Uterus (tissue), 2 donors: ENCODE data around the gene KCNMA1.

ENCODE experiments used
- POLR2A ChIP-seq, 2 donors: fragments of 450-650 bp; IDR thresholded peaks; one replicate each; pipeline ENCODE4 v1.6.1; 2016; ENCODE audit warnings: antibody characterized with exemption in 2 of 2, mild to moderate bottlenecking in 1 of 2, moderate library complexity in 1 of 2
- TF ChIP-seq, protein P1 (sequence below), 4 experiments: fragments of 200-600 bp in 2 of 4; fragments of 450-650 bp in 2 of 4; sonication (generic) in 2 of 4; IDR thresholded peaks; one replicate each; pipeline ENCODE4 v1.5.1; 2016 to 2019; ENCODE audit warnings: antibody characterized with exemption in 4 of 4, mild to moderate bottlenecking in 2 of 4, moderate library complexity in 1 of 4

DNA sequence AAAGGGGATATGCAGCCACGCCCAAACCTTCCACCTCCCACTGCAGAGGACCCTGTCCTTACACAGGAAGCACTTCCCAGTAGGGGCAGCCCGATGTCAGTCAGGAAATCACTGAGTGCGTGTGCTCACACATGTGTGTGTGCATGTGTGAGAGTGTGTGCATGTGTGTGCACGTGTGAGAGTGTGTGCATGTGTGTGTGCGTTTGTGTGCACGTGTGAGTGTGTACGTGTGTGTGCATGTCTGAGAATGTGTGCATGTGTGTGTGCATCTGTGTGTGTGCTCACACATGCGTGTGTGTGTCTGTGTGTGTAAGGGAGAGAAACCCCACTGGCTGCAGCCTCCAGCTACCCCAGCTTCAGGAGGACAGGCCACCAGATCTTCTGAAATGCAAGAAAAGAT, 229.3 kb downstream of the KCNMA1 start:
- TF ChIP-seq, protein P1, sequence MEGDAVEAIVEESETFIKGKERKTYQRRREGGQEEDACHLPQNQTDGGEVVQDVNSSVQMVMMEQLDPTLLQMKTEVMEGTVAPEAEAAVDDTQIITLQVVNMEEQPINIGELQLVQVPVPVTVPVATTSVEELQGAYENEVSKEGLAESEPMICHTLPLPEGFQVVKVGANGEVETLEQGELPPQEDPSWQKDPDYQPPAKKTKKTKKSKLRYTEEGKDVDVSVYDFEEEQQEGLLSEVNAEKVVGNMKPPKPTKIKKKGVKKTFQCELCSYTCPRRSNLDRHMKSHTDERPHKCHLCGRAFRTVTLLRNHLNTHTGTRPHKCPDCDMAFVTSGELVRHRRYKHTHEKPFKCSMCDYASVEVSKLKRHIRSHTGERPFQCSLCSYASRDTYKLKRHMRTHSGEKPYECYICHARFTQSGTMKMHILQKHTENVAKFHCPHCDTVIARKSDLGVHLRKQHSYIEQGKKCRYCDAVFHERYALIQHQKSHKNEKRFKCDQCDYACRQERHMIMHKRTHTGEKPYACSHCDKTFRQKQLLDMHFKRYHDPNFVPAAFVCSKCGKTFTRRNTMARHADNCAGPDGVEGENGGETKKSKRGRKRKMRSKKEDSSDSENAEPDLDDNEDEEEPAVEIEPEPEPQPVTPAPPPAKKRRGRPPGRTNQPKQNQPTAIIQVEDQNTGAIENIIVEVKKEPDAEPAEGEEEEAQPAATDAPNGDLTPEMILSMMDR (IDR thresholded peaks at IDR 0.05) = no peak
- no peak for TF ChIP-seq POLR2A (IDR thresholded peaks at IDR 0.05)
